GM13977 (cell line): ENCODE data around the gene CNN2.

Experiments
- DNase-seq: peaks from one replicate; pipeline ENCODE4 v3.0.0; 2012; ENCODE audit warnings: low spot score
- CTCF ChIP-seq: IDR thresholded peaks from 2 replicates; pipeline ENCODE4 v1.5.1; 2012; ENCODE audit warnings: mild to moderate bottlenecking, control low read depth; ENCODE audit not compliant: insufficient read depth; ENCODE audit errors: extremely low read depth, missing control alignments
- in situ Hi-C: fragments of 300-500 bp; cut with MboI; formaldehyde crosslinking; loops from one replicate; pipeline ENCODE4 v1.12.0; 2022; ENCODE audit warnings: low sequenced_read_pairs, low pct_unique_long_range_greater_than_20kb, mixed read lengths, inconsistent platforms; ENCODE audit not compliant: unreplicated experiment

CNN2 gene

DNA sequence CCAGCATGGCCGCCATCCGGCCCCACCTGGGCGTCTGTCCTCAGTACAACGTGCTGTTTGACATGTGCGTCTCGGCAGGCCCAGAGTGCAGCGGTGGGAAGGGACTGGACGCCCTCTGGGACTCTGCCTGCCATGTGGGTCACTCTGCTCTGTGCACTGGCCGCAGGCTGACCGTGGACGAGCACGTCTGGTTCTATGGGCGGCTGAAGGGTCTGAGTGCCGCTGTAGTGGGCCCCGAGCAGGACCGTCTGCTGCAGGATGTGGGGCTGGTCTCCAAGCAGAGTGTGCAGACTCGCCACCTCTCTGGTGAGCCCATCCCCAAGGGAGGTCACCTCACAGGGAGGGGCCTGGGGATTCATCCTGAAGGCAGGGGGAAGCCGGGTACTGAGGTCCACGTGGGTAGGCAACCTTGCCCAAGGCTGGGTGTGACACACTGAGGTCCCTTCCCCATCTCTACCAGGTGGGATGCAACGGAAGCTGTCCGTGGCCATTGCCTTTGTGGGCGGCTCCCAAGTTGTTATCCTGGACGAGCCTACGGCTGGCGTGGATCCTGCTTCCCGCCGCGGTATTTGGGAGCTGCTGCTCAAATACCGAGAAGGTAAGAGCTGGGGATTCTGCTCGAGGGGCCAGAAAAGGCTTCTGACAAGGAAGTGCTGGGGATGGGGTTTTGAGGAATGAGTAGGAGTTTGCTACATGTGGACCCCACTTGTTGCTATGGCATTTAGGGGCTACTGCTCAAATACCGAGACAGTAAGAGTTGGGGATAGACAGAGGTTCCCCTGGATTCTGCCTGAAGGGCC, 24.8 kb downstream of the CNN2 start:
- in situ Hi-C loops, result no loop called here
- TF ChIP-seq CTCF, result no peak

DNA sequence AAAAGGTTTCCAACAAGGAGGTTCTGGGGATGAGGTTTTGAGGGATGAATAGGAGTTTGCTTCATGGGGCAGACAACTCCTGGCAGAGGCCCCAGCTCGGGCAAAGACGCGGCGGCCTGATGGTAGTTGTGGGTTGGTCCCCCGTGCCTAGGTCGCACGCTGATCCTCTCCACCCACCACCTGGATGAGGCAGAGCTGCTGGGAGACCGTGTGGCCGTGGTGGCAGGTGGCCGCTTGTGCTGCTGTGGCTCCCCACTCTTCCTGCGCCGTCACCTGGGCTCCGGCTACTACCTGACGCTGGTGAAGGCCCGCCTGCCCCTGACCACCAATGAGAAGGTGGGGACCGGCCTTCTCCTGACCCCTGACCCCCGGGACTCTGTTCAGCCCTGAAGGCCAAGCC, 25.4 kb downstream of the CNN2 start:
- DNase-seq, result no peak
- in situ Hi-C loops, result no loop called here
- TF ChIP-seq CTCF, result no peak

More for the DNA sequence above, 24.8 kb downstream of the CNN2 start:
- DNase-seq, result no peak

DNA sequence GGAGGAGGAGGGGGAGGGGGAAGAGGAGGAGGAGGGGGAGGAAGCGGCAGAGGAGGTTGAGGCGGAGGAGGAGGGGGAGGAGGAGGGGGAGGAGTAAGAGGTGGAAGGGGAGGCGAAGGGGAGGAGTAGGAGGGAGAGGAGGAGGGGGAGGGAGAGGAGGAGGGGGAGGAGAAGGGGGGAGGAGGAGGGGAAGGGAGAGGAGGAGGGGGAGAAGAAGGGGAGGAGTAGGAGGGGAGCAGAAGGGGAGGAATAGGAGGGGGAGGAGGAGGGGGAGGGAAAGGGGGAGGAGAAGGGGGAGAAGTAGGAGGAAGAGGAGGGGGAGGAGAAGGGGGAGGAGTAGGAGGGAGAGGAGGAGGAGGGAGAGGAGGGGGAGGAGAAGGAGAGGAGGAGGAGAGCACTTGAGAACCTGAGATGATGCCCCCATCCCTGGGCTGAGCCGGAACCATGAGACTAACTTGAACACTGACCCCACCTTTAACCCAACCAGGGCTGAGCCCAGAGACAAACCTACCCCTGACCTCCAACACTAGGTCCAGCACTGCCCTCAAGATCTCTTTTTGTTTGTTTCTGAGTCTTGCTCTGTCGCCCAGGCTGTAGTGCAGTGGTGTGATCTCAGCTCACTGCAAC, 26.1 kb downstream of the CNN2 start:
- no peak for DNase-seq
- no peak for TF ChIP-seq CTCF
- in situ Hi-C loops, result no loop called here

- no peak for TF ChIP-seq CTCF
- no peak for DNase-seq
- in situ Hi-C loops, result no loop called here
Measured at GRCh38 chr19:1053176-1054101, 27.0 kb downstream of the CNN2 start.

GRCh38 chr19:1054102-1055027, 28.0 kb downstream of the CNN2 start:
- in situ Hi-C loops, result no loop called here

More at GRCh38 chr19:1054102-1055027, 28.0 kb downstream of the CNN2 start:
- no peak for TF ChIP-seq CTCF
- no peak for DNase-seq
